Stromal cell of bone marrow (primary cell): ENCODE data around the gene ANKRD36.
"Not testable (repeated sequence)": the region's sequence is repeated elsewhere in the genome, so short reads cannot be mapped to it uniquely, and the experiment has no call there.

Experiments used
- DNase-seq: peaks from one replicate; pipeline ENCODE4 v3.0.0-alpha.2; 2012; ENCODE audit warnings: low read depth

Gene ANKRD36

DNA sequence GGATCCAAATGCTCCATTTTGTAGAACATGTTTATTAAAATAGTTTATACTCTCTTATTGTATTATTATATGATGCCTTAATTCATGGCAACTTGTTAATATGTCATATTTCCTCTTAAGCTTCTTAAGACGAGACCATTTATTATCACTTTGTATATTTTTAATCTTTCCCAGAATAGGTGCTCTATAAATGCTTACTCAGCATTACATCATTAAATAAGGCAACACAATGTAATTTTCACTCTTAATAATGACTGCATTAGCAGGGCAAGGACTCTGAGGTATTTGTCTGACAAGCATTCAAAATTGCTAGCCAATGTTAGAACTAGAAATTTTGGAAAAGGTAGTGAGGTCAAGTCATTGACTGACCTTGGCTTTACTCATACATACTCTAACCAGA, 180.7 kb downstream of the ANKRD36 start:
- not testable (repeated sequence) for DNase-seq
